ENCODE results near the gene FNDC3B. TPM values are rescaled to one million over a fixed set of nuclear protein-coding genes. Genes with fewer than 3 reads are reported as not detected.

FNDC3B gene
- total and polyA plus RNA-seq, 4 donors = 23.3 to 74.2 (median 32.9) TPM

DNA sequence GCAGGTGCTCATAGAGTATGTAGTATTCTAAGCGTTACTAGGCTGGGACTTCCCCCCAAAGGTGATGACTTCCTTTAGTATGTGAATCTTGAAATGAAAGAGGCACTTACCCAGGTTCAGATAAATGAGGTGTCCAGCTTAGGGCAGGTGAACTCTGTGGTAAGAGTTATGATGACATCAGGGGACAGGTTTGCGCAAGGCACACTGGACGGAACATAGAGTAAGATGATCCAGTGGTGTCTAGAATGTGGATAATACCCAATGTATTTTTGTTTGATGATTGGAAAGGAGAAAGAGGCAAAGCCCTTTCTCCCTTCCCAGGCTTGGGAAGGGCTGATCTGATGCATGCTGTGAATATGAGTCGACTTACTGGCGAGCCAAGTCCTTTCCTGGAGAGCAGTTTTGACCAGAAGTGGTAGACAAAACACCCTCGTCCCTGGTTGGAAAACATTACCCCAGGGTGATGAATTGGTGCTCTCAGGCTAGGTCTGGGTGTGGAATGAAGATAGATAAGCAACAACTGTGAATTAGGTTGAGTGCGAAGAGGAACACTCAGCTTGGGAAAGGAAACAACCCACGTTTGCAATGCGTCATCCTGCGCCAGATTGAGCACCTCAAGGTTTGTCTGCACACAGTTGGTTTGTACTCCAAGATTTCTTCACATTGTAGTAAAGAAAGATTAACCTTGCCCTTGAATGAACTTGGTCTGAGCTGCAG lies 284.7 kb downstream of the FNDC3B start:
- H3K27me3 ChIP-seq (ENCODE audit: control insufficient read depth in 4 of 4, insufficient read depth in 4 of 4, low read length in 3 of 4) = no peaks in the 10 kb centered on the region
- H3K36me3 ChIP-seq (ENCODE audit: control insufficient read depth in 4 of 4, insufficient read depth in 3 of 4, low read depth in 1 of 4, low read length in 3 of 4) = peaks cover 2 to 36% (median 13%) of the 10 kb centered on the region in 4 donors
- no peak for DNase-seq (ENCODE audit: low spot score)
- peaks cover 2 to 16% (median 13%) of the 10 kb centered on the region in 4 donors for H3K4me1 ChIP-seq (ENCODE audit: control insufficient read depth in 4 of 4, insufficient read depth in 4 of 4, low read length in 3 of 4)
- H3K9ac ChIP-seq (ENCODE audit: low read depth in 1 of 2, low read length in 2 of 2) = no peak overlapping the region
- H3K9me3 ChIP-seq (ENCODE audit: control insufficient read depth in 4 of 4, low read length in 3 of 4) = no peaks in the 10 kb centered on the region
- no peak overlapping the region for H3K4me3 ChIP-seq (ENCODE audit: low read depth in 1 of 3, low read length in 3 of 3)
- TF ChIP-seq RXRA (IDR thresholded peaks at IDR 0.05) = peak in 1 of 2 donors; percentile 76
- peak; percentile 28 to 32 for TF ChIP-seq RAD21 (IDR thresholded peaks at IDR 0.05)
- TF ChIP-seq EGR1 (IDR thresholded peaks at IDR 0.05; ENCODE audit: low read depth in 2 of 2) = peak in 1 of 2 donors; percentile 22
- no peak for TF ChIP-seq HNF4G (IDR thresholded peaks at IDR 0.05)
- TF ChIP-seq FOXA2 (IDR thresholded peaks at IDR 0.05) = peak; percentile 21
- TF ChIP-seq FOXA1 (IDR thresholded peaks at IDR 0.05) = no peak
- peak; percentile 72 for TF ChIP-seq ATF3 (IDR thresholded peaks at IDR 0.05)
- peak; percentile 32 for TF ChIP-seq YY1 (IDR thresholded peaks at IDR 0.05)
- peak; percentile 52 for TF ChIP-seq REST (IDR thresholded peaks at IDR 0.05)
- TF ChIP-seq HNF4A (conservative IDR thresholded peaks at IDR 0.05) = peak in 1 of 2 donors; percentile 74
- TF ChIP-seq GABPA (IDR thresholded peaks at IDR 0.05 in 1 of 2, conservative IDR thresholded peaks at IDR 0.05 in 1 of 2) = no peak
- peak; percentile 25 to 68 for TF ChIP-seq JUND (IDR thresholded peaks at IDR 0.05)
- TF ChIP-seq, protein P1, sequence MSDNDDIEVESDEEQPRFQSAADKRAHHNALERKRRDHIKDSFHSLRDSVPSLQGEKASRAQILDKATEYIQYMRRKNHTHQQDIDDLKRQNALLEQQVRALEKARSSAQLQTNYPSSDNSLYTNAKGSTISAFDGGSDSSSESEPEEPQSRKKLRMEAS (IDR thresholded peaks at IDR 0.05) = peak; percentile 37
- WGBS = 64% methylated on average over 10 of the region's 10 CpGs
- H3K27ac ChIP-seq (ENCODE audit: low read depth in 1 of 2, low read length in 2 of 2) = peak overlapping the region; percentile 64 to 77

DNA sequence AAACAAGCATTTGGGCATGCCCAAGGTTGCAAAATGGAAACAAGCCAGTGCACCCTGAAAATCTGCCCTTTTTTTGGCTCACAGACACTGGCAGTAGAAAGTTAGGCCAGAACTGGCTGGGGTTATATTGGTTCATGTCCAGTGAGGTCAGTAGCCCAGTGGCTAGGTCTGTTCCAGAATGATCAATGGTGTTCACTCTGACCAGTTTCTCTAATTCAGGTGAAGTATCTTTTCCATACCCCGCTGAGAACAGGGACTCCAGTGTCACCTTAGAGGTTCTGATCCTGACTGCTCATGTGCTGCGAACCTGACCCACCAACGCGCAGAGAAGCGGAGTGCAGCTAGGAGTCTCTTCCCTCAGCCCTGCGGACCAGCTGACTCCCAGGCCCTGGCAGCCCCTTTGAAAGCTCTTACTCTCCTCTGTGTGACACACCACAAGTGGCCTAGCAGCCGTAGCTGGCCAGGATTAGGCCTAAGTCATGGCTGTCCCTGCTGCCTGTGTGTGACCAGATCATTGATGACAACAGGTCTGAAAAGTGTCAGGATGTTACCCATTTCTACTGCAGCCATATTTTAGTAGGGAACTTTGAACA lies 285.3 kb downstream of the FNDC3B start:
- no peaks in the 10 kb centered on the region for H3K9me3 ChIP-seq (ENCODE audit: control insufficient read depth in 4 of 4, low read length in 3 of 4)
- H3K9ac ChIP-seq (ENCODE audit: low read depth in 1 of 2, low read length in 2 of 2) = no peak overlapping the region
- no peaks in the 10 kb centered on the region for H3K27me3 ChIP-seq (ENCODE audit: control insufficient read depth in 4 of 4, insufficient read depth in 4 of 4, low read length in 3 of 4)
- DNase-seq (ENCODE audit: low spot score) = no peak
- H3K4me3 ChIP-seq (ENCODE audit: low read depth in 1 of 3, low read length in 3 of 3) = no peak overlapping the region
- peaks cover 2 to 16% (median 13%) of the 10 kb centered on the region in 4 donors for H3K4me1 ChIP-seq (ENCODE audit: control insufficient read depth in 4 of 4, insufficient read depth in 4 of 4, low read length in 3 of 4)
- H3K36me3 ChIP-seq (ENCODE audit: control insufficient read depth in 4 of 4, insufficient read depth in 3 of 4, low read depth in 1 of 4, low read length in 3 of 4) = peaks cover 3 to 35% (median 16%) of the 10 kb centered on the region in 4 donors
- 89% methylated on average over 7 of the region's 7 CpGs for WGBS
- peak overlapping the region; percentile 64 to 77 for H3K27ac ChIP-seq (ENCODE audit: low read depth in 1 of 2, low read length in 2 of 2)
- TF ChIP-seq SP1 (IDR thresholded peaks at IDR 0.05) (peak; percentile 60), FOXA2 (IDR thresholded peaks at IDR 0.05) (no peak), RXRA (IDR thresholded peaks at IDR 0.05) (peak; percentile 85 to 92), HNF4A (conservative IDR thresholded peaks at IDR 0.05) (peak in 1 of 2 donors; percentile 42), FOXA1 (IDR thresholded peaks at IDR 0.05) (no peak)

Measured in liver (tissue), 9 donors.